ENCODE results near the gene SPSB3. TPM values are rescaled to one million over a fixed set of nuclear protein-coding genes. Genes with fewer than 3 reads are reported as not detected.
A peak's percentile ranks its signal among the peaks of the same experiment; 100 is the strongest.

The SPSB3 gene
- total RNA-seq, 1 donor from 2014 or later: 52.9 TPM

- TF ChIP-seq CTCF (IDR thresholded peaks at IDR 0.05; ENCODE audit: unreplicated experiment): peak; percentile 34
- Mint-ChIP-seq H3K4me3 (ENCODE audit: unreplicated experiment) (peak overlapping the region; percentile 94), H3K27me3 (ENCODE audit: unreplicated experiment) (peaks cover 6% of the 10 kb centered on the region), H3K9me3 (ENCODE audit: unreplicated experiment) (no peaks in the 10 kb centered on the region), H3K36me3 (ENCODE audit: low read depth, unreplicated experiment) (no peaks in the 10 kb centered on the region), H3K27ac (ENCODE audit: unreplicated experiment) (peak overlapping the region; percentile 30), H3K4me1 (ENCODE audit: unreplicated experiment) (peaks cover 13% of the 10 kb centered on the region)
- DNase-seq (ENCODE audit: low spot score): peak; percentile 36
Measured at GRCh38 chr16:1781758-1782407, 488 bp downstream of the SPSB3 start.

- no peak for DNase-seq (ENCODE audit: low spot score)
- Mint-ChIP-seq H3K36me3 (ENCODE audit: low read depth, unreplicated experiment) (no peaks in the 10 kb centered on the region), H3K4me1 (ENCODE audit: unreplicated experiment) (peaks cover 13% of the 10 kb centered on the region), H3K27ac (ENCODE audit: unreplicated experiment) (peak overlapping the region; percentile 30), H3K27me3 (ENCODE audit: unreplicated experiment) (peaks cover 6% of the 10 kb centered on the region), H3K9me3 (ENCODE audit: unreplicated experiment) (no peaks in the 10 kb centered on the region), H3K4me3 (ENCODE audit: unreplicated experiment) (peak overlapping the region; percentile 94)
- no peak for TF ChIP-seq CTCF (IDR thresholded peaks at IDR 0.05; ENCODE audit: unreplicated experiment)
Measured at GRCh38 chr16:1781254-1781653, 1.1 kb downstream of the SPSB3 start.

DNA sequence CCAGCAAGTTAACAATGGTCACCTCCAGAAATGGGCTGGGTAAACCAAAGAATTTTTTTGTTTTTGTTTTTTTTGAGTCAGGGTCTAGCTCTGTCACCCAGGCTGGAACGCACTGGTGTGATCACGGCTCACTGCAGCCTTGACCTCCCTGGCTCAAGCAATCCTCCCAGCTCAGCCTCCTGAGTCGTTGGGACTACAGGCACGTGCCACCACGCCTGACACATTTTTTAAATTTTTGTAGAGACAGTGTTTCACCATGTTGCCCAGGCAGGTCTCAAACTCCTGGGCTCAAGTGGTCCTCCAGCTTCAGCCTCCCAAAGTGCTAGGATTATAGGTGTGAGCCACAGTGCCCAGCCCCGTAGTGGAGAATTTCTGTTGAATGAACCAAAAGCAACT is 1.7 kb downstream of the SPSB3 start:
- Mint-ChIP-seq H3K27ac (ENCODE audit: unreplicated experiment) (no peak overlapping the region), H3K9me3 (ENCODE audit: unreplicated experiment) (no peaks in the 10 kb centered on the region), H3K27me3 (ENCODE audit: unreplicated experiment) (peaks cover 6% of the 10 kb centered on the region), H3K4me3 (ENCODE audit: unreplicated experiment) (peak overlapping the region; percentile 94), H3K36me3 (ENCODE audit: low read depth, unreplicated experiment) (no peaks in the 10 kb centered on the region), H3K4me1 (ENCODE audit: unreplicated experiment) (peaks cover 13% of the 10 kb centered on the region)
- TF ChIP-seq CTCF (IDR thresholded peaks at IDR 0.05; ENCODE audit: unreplicated experiment): no peak
- DNase-seq (ENCODE audit: low spot score): no peak

- H3K27ac Mint-ChIP-seq (ENCODE audit: unreplicated experiment): no peak overlapping the region
- no peaks in the 10 kb centered on the region for H3K9me3 Mint-ChIP-seq (ENCODE audit: unreplicated experiment)
- DNase-seq (ENCODE audit: low spot score): no peak
- peak overlapping the region; percentile 47 for H3K4me3 Mint-ChIP-seq (ENCODE audit: unreplicated experiment)
- TF ChIP-seq CTCF (IDR thresholded peaks at IDR 0.05; ENCODE audit: unreplicated experiment): no peak
- peaks cover 6% of the 10 kb centered on the region for H3K27me3 Mint-ChIP-seq (ENCODE audit: unreplicated experiment)
- no peaks in the 10 kb centered on the region for H3K36me3 Mint-ChIP-seq (ENCODE audit: low read depth, unreplicated experiment)
- peaks cover 13% of the 10 kb centered on the region for H3K4me1 Mint-ChIP-seq (ENCODE audit: unreplicated experiment)
Measured at GRCh38 chr16:1779741-1780676, 2.4 kb downstream of the SPSB3 start.

All from endothelial cell (in vitro differentiated cells).